ENCODE data around the gene RYR3. TPM values are rescaled to one million over a fixed set of nuclear protein-coding genes. Genes with fewer than 3 reads are reported as not detected.

RYR3 gene
- total and polyA plus RNA-seq, 5 donors: 0.06 to 0.28 (median 0.09) TPM

DNA sequence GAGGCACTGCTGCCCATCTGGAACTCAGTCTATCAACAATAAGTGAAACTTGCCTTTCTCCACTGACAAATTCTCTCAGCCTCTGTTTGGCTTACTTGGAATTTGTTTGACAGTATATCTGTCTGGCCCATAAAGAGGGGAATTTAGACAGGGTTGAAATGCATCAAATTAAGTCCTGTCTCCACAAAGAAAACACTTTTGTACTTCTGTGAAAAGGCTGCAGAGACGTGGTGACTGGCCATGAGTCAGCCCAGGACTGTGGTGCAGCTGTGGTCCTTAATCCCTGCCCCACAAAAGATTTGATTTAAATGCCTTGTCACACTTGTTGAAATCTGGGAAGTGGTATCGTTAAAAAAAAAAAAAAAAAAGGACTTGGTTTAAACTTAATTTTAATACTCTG lies 47.5 kb downstream of the RYR3 start:
- Histone ChIP-seq H3K4me3 (ENCODE audit: low read length) (no peak overlapping the region), H3K27me3 (ENCODE audit: control insufficient read depth, insufficient read depth) (no peaks in the 10 kb centered on the region), H3K9me3 (ENCODE audit: control insufficient read depth, low read length) (no peaks in the 10 kb centered on the region), H3K27ac (ENCODE audit: low read length) (no peak overlapping the region), H3K4me1 (ENCODE audit: control insufficient read depth, insufficient read depth, low read length) (no peaks in the 10 kb centered on the region)
- intact Hi-C loops (cut with DNase I): no loop called here
- WGBS: 38% methylated on average over 2 of the region's 2 CpGs
- ATAC-seq (no peak), DNase-seq (no peak)

DNA sequence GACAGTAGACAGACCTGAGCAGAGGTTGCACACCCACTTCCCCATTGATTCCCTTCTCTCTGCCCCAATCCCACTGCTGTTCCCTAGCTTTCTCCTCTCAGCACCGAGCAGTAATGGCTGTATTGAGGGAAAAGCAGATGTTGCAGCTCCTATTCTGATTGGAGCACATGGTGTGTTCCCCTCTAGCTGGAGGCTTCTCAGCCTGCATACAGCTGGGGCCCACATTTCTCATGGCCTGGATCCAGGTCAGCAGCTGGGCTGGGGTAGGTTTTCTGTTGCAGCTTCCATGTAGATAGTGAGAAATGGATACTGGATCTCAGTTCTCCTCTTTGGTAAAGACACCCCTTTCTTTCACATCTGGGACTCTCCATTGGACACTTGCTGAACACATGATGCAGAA lies 50.1 kb downstream of the RYR3 start:
- intact Hi-C loops (cut with DNase I): no loop called here
- Histone ChIP-seq H3K4me3 (ENCODE audit: low read length) (no peak overlapping the region), H3K9me3 (ENCODE audit: control insufficient read depth, low read length) (no peaks in the 10 kb centered on the region), H3K27me3 (ENCODE audit: control insufficient read depth, insufficient read depth) (no peaks in the 10 kb centered on the region), H3K4me1 (ENCODE audit: control insufficient read depth, insufficient read depth, low read length) (no peaks in the 10 kb centered on the region), H3K27ac (ENCODE audit: low read length) (no peak overlapping the region)
- no peak for ATAC-seq
- DNase-seq: no peak
- 55% methylated on average over 1 of the region's 1 CpG for WGBS

DNA sequence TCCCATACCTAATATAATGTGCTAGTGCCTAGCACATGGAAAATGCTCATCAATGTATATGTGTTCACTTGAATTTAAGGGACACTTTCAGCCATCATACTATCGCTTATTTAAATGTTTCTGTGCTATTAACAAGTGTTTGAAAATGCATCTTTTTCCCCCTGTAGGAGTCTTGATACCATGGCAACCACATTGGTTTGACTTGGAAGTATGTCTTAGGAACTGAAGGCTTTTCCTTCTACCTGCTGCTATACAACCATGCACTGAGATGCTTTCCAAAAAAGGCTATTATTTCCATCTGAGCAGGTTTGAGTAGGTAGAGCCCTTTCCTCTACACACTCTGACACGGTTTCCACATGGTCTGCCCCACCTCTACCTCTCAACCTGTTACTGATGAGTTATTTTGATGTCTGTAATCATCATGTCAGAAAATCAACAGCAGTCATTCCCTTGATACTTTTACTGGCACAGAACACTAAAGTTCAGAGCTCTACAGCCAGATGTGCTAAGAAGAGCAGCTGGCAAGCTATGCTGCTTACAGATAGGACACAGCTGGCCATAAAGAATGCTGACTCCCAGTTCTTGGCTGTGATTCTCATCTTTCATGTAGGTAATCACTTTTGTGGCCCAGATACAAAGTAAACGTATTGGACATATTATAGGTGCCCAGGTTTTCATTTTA lies 59.3 kb downstream of the RYR3 start:
- H3K9me3 ChIP-seq (ENCODE audit: control insufficient read depth, low read length): no peaks in the 10 kb centered on the region
- DNase-seq: no peak
- intact Hi-C loops (cut with DNase I): no loop called here
- 59% methylated on average over 3 of the region's 3 CpGs for WGBS
- peaks cover 4% of the 10 kb centered on the region for H3K27me3 ChIP-seq (ENCODE audit: control insufficient read depth, insufficient read depth)
- H3K27ac ChIP-seq (ENCODE audit: low read length): no peak overlapping the region
- no peaks in the 10 kb centered on the region for H3K4me1 ChIP-seq (ENCODE audit: control insufficient read depth, insufficient read depth, low read length)
- no peak for ATAC-seq
- no peak overlapping the region for H3K4me3 ChIP-seq (ENCODE audit: low read length)

DNA sequence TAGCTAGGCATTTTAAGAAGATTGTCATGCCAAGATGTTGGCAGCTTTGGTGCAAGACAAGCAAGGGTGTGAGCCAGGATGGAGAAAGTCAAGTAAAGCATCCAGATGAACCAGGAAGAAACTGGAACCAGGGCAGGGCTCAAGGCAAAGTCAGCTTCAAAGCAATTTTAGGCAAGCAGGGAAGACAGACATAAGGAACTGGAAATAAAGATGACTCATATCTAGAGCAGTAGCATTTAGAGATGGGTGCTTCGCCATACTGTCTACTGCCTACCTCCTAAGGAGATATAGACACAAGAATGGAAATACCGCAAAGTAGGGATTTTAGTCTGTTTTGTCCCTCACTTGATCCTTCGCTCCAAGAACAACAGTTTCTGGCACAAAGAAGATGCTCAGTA lies 59.9 kb downstream of the RYR3 start:
- Histone ChIP-seq H3K27me3 (ENCODE audit: control insufficient read depth, insufficient read depth) (peaks cover 4% of the 10 kb centered on the region), H3K4me3 (ENCODE audit: low read length) (no peak overlapping the region), H3K27ac (ENCODE audit: low read length) (no peak overlapping the region), H3K4me1 (ENCODE audit: control insufficient read depth, insufficient read depth, low read length) (no peaks in the 10 kb centered on the region), H3K9me3 (ENCODE audit: control insufficient read depth, low read length) (no peaks in the 10 kb centered on the region)
- no peak for DNase-seq
- intact Hi-C loops (cut with DNase I): no loop called here
- 90% methylated on average over 3 of the region's 3 CpGs for WGBS
- no peak for ATAC-seq

DNA sequence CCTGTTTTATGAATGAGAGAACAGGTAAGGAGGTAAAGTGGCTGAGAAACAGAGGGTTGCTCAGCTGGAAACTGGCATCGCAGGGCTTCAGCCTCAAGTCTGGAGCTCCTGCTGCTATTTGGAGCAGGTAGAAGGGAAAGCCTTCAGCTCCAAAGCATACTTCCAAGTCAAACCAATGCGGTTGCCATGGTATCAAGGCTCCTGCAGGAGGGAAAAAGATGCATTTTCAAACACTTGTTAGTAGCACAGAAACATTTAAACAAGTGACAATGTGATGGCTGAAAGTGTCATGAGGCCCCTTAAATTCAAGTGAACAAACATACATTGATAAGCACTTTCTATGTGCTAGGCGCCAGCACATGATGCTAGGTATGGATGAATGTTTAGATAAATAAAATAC lies 60.4 kb downstream of the RYR3 start:
- Histone ChIP-seq H3K27me3 (ENCODE audit: control insufficient read depth, insufficient read depth) (peaks cover 4% of the 10 kb centered on the region), H3K4me1 (ENCODE audit: control insufficient read depth, insufficient read depth, low read length) (no peaks in the 10 kb centered on the region), H3K27ac (ENCODE audit: low read length) (no peak overlapping the region), H3K4me3 (ENCODE audit: low read length) (no peak overlapping the region), H3K9me3 (ENCODE audit: control insufficient read depth, low read length) (no peaks in the 10 kb centered on the region)
- DNase-seq (no peak), ATAC-seq (no peak)
- intact Hi-C loops (cut with DNase I): no loop called here
- 85% methylated on average over 3 of the region's 3 CpGs for WGBS

DNA sequence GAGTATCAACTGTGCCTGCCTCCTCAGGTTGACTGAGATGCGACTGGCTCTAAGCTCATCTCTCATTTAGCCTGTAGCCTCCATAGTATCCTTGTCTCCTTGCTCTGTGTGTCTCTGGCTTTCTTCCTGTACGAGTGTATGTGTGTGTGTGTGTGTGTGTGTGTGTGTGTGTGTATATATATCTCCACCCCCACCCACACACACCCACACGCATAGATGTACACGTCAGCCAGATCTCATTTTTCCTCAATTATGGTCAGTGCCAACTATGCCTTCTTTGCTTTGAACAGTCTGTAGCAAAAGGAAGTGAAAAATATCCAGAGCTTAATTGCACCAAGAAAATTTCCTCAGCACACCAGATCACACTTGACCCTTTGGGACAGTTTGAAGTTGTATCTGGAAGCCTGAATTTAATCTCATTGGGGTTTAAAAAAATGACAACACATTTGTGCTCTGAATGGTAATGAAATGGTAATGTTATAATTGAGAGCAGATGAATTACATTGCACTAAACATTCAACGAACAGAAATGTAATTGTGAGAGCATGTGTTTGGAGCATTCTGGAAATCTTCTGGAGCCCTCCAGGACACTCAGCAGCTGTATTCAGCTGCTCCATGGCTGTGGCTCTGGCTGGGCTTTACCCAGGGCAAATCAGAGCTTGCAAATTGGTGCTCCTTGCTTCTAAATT lies 63.6 kb downstream of the RYR3 start:
- Histone ChIP-seq H3K27me3 (ENCODE audit: control insufficient read depth, insufficient read depth) (peaks cover 4% of the 10 kb centered on the region), H3K4me3 (ENCODE audit: low read length) (no peak overlapping the region), H3K4me1 (ENCODE audit: control insufficient read depth, insufficient read depth, low read length) (no peaks in the 10 kb centered on the region), H3K27ac (ENCODE audit: low read length) (no peak overlapping the region), H3K9me3 (ENCODE audit: control insufficient read depth, low read length) (no peaks in the 10 kb centered on the region)
- ATAC-seq (no peak), DNase-seq (no peak)
- WGBS: 41% methylated on average over 5 of the region's 5 CpGs
- intact Hi-C loops (cut with DNase I): no loop called here

DNA sequence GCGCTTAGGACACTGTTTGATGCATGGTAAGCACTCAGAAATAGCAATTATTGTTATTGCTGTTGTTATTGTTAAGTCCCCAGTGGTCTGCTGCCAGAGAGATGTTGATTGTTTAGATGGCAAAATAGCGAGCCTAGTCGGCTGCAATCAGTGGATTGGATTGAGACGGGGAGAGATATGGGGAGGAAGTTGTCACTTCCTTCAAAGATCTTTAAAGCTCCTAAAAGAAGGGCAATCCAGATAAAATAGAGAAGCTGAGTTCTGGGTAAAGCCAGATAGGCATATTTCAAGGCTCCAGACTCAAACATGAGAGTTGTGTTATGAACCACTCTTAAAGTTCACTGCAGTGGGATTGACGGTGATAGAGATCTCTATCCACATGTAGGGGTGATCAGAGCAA lies 64.5 kb downstream of the RYR3 start:
- WGBS: 35% methylated on average over 5 of the region's 5 CpGs
- no peaks in the 10 kb centered on the region for H3K9me3 ChIP-seq (ENCODE audit: control insufficient read depth, low read length)
- no peaks in the 10 kb centered on the region for H3K4me1 ChIP-seq (ENCODE audit: control insufficient read depth, insufficient read depth, low read length)
- no peak for ATAC-seq
- no peak overlapping the region for H3K4me3 ChIP-seq (ENCODE audit: low read length)
- no peak for DNase-seq
- H3K27me3 ChIP-seq (ENCODE audit: control insufficient read depth, insufficient read depth): peaks cover 4% of the 10 kb centered on the region
- intact Hi-C loops (cut with DNase I): no loop called here
- no peak overlapping the region for H3K27ac ChIP-seq (ENCODE audit: low read length)

DNA sequence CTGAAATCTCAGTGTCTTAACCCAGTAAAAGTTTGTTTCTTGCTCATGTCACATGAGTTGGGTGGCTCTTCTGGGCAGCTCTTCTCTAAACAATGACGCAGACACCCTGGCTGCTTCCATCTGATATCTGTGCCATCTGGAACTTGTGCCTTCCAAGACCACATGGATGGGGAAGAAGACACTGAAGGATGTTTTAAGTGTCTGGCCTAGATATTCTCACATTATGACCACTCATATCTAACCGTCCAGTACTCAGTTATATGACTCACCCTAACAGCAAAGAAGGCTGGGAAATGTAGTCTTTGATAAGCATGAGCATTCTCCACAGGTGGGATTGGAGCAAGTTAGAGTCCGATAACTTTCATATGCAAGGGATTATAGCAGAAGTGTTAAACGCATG lies 66.4 kb downstream of the RYR3 start:
- ATAC-seq (no peak), DNase-seq (no peak)
- intact Hi-C loops (cut with DNase I): no loop called here
- Histone ChIP-seq H3K27me3 (ENCODE audit: control insufficient read depth, insufficient read depth) (peaks cover 4% of the 10 kb centered on the region), H3K4me3 (ENCODE audit: low read length) (no peak overlapping the region), H3K9me3 (ENCODE audit: control insufficient read depth, low read length) (no peaks in the 10 kb centered on the region), H3K4me1 (ENCODE audit: control insufficient read depth, insufficient read depth, low read length) (no peaks in the 10 kb centered on the region), H3K27ac (ENCODE audit: low read length) (no peak overlapping the region)
- 87% methylated on average over 4 of the region's 4 CpGs for WGBS

DNA sequence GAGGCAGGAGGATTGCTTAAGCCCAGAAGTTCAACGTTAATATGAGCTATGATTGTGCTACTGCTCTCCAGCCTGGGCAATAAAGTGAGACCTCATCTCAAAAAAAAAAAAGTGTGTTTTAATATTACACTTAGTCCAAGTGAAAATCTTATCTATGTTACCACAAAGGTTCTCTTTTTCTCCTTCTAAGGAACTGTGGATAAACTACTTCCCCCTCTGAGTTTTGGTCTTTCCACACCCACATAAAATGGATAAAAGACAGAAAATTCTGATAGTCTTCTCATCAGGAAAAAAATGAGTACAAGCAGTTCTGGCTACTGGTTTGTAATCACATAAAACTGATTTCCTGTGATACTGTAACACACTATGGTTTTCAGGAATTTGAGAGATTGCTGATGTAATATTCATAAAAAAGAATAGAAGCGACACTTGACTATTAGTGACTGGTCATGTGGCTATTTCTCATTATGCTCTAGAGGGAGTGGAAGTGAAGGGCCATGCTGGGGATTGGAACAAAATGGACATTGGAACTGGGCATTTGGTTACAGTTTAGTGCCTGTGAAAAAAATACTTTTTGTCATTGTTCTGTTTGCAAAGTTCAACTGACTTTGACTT lies 68.2 kb downstream of the RYR3 start:
- Histone ChIP-seq H3K4me3 (ENCODE audit: low read length) (no peak overlapping the region), H3K4me1 (ENCODE audit: control insufficient read depth, insufficient read depth, low read length) (no peaks in the 10 kb centered on the region), H3K27ac (ENCODE audit: low read length) (no peak overlapping the region), H3K27me3 (ENCODE audit: control insufficient read depth, insufficient read depth) (no peaks in the 10 kb centered on the region), H3K9me3 (ENCODE audit: control insufficient read depth, low read length) (no peaks in the 10 kb centered on the region)
- ATAC-seq (no peak), DNase-seq (no peak)
- intact Hi-C loops (cut with DNase I): no loop called here
- WGBS: 63% methylated on average over 2 of the region's 2 CpGs

DNA sequence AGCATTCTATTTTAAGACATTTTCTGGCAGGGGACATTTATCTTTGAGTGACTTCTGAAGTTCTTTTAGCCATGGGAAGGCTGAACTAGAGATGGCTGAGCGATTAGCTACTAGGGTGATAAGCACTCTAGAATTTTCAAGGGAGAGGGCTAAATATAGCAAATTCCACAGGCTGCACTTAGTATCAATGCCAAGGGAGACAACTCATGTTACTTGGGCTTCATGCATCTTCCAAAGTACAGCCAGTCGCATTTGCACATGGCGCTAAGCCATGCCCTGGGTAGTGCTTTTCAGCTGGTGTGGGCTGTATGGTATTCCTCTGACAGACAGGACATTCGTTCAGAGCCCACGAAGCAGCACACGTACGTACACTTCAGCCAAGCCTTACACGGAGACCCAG lies 69.6 kb downstream of the RYR3 start:
- DNase-seq (no peak), ATAC-seq (no peak)
- no peak overlapping the region for H3K27ac ChIP-seq (ENCODE audit: low read length)
- no peaks in the 10 kb centered on the region for H3K4me1 ChIP-seq (ENCODE audit: control insufficient read depth, insufficient read depth, low read length)
- WGBS: 80% methylated on average over 8 of the region's 8 CpGs
- intact Hi-C loops (cut with DNase I): no loop called here
- no peaks in the 10 kb centered on the region for H3K9me3 ChIP-seq (ENCODE audit: control insufficient read depth, low read length)
- H3K27me3 ChIP-seq (ENCODE audit: control insufficient read depth, insufficient read depth): no peaks in the 10 kb centered on the region
- H3K4me3 ChIP-seq (ENCODE audit: low read length): no peak overlapping the region

DNA sequence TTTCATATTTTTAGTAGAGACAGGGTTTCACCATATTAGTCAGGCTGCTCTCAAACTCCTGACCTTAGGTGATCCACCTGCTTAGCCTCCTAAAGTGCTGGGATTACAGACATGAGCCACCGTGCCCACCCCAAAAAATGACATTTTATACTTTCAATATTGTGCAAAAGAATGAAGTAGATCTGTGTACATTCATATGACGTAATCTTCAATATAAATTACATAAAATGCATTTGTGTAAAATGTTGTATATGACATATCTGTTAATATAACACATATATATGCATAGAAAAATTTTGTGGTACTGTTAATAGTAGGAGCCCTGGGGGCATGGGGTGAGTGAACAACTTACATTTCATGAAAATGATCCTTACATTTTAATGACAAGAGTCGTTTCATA lies 71.7 kb downstream of the RYR3 start:
- Histone ChIP-seq H3K27me3 (ENCODE audit: control insufficient read depth, insufficient read depth) (no peaks in the 10 kb centered on the region), H3K27ac (ENCODE audit: low read length) (no peak overlapping the region), H3K9me3 (ENCODE audit: control insufficient read depth, low read length) (no peaks in the 10 kb centered on the region), H3K4me3 (ENCODE audit: low read length) (no peak overlapping the region), H3K4me1 (ENCODE audit: control insufficient read depth, insufficient read depth, low read length) (no peaks in the 10 kb centered on the region)
- intact Hi-C loops (cut with DNase I): no loop called here
- DNase-seq (no peak), ATAC-seq (no peak)
- 84% methylated on average over 3 of the region's 3 CpGs for WGBS

Measured in right cardiac atrium (tissue), 5 donors.